Stimulated activated CD4-positive, alpha-beta T cell treated with anti-CD3 and anti-CD28 coated beads, Interleukin-15, amount 100 ng/mL, for 48 hours (primary cell): ENCODE results near the gene NSUN5.
A peak's percentile ranks its signal among the peaks of the same experiment; 100 is the strongest.
"Not testable (repeated sequence)": the region's sequence is repeated elsewhere in the genome, so short reads cannot be mapped to it uniquely, and the experiment has no call there.

Experiments
- DNase-seq, 2 donors: peaks; one replicate each; pipeline ENCODE4 v3.0.0-alpha.2; 2020; ENCODE audit warnings: low read depth in 2 of 2

The NSUN5 gene

DNA sequence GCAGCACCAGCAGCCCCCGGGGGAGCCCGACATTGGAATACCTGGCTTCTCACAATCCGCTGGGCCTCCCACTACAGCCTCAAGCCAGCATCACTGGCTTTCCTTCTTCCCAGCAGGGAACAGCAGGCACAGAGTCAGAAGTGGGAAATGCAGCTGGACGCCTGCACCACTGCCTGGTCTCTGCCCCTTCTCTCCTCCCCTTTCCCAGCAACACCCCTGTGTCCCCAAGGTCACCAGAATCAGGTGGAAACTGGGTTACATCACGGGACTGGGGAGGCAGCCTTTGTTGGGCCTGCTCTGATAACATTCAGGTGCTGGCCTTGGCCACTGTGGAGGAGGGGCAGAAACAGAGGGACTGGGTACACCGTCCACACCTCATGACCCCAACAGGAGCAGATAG lies 16.8 kb upstream of the NSUN5 start:
- DNase-seq, result not testable (repeated sequence)

- peak; percentile 32 to 36 for DNase-seq
Measured at GRCh38 chr7:73324081-73324845, 15.6 kb upstream of the NSUN5 start.

DNA sequence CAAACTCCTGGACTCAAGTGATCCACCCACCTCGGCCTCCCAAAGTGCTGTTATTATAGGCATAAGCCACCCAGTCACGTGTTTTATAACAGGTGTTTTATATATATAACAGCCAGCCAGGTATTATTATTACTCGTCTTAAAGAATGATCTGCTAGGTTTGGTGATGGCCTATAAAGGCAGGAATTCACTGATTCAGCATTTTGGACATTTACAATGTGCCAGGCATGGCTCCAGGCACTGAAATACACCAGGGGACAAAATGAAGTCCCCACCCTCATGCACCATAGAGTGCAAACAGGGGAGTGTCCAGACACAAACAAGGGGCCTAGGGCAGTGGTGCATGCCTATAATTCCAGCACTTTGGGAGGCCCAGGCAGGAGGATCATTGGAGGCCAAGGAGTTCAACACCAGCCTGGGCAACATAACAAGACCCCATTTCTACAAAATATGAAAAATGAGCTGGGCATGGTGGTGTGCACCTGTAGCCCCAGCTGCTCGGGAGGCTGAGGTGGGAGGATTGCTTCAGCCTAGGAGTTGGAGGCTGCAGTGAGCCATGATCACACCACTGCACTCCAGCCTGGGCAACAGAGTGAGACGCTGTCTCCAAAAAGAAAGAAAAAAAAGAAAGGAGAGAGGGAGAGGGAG lies 14.9 kb upstream of the NSUN5 start:
- not testable (repeated sequence) for DNase-seq

- DNase-seq, result not testable (repeated sequence)
Measured at GRCh38 chr7:73320009-73320408, 11.4 kb upstream of the NSUN5 start.

- DNase-seq, result not testable (repeated sequence)
Measured at GRCh38 chr7:73319541-73319940, 10.9 kb upstream of the NSUN5 start.

- not testable (repeated sequence) for DNase-seq
Measured at GRCh38 chr7:73318656-73319204, 10.1 kb upstream of the NSUN5 start.

DNA sequence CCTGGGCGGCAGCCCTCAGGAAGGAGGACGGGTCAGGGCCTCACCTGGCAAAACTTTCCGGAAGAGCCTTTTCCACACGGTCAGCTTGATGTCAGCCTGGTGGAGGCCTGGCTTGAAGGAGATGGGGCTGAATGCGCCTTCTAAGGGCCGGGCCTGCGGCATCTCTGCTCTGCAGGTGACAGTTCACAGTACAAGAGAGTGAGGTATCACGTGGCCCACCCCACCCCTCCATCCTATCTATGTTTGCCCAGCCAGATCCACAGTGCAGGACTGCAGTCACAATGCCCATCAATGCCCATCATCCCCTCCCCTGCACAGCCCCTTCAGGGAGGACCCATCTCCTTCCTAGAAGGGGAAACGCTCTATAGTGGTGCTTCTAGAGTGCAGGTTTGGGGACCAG lies 7.9 kb upstream of the NSUN5 start:
- DNase-seq, result no peak

DNA sequence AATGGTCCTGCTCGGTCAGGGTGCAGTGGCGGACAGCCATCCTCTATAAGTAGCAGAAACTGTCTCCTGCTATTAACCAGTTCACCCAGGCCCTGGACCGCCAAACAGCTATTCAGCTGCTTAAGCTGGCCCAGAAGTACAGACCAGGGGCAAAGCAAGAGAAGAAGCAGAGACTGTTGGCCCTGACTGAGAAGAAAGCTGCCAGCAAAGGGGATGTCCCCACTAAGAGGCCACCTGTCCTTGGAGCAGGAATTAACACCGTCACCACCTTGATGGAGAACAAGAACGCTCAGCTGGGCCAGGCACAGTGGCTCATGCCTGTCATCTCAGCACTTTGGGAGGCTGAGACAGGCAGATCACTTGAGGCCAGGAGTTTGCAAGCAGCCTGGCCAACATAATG lies 5.6 kb upstream of the NSUN5 start:
- DNase-seq, result no peak

- no peak for DNase-seq
Measured at GRCh38 chr7:73313521-73313906, 4.9 kb upstream of the NSUN5 start.

DNA sequence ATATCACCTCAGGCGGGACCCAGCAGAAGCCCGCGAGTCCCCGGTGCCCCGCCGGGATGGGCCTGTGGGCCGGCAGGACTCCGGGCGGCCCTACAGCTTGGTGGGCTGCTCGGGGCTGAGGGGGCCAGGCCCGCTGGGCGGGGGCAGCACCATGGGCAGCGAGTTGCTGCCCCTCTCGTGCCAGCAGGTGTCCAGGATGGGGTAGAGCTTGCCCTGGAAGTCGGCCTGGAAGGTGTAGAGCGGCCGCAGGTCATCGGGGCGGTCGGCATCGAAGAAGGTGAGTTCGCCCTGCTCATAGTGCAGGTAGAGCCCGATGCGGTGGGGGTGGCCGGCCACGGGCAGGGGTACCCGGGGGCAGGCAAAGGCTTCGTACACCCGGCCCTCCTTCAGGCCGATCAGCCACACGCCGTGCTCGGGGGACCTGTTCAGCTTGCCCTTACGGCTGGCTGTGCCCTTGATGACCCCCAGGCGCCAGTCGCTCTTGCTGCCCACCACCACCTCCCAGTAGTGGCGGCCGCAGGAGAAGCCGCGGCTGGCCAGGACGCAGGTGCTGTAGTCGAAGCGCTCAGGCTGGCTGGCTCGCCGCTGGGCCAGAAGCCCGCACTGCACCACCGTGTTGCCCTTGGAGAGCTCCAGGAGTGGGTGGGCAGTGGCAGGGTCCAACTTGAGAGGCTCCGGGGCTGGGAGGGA lies 4.3 kb upstream of the NSUN5 start:
- no peak for DNase-seq

GRCh38 chr7:73311421-73311820 lies 2.8 kb upstream of the NSUN5 start:
- DNase-seq, result not testable (repeated sequence)

GRCh38 chr7:73308074-73308664 lies 457 bp downstream of the NSUN5 start:
- DNase-seq, result peak in 1 of 2 donors; percentile 2

GRCh38 chr7:73307436-73307835 lies 1.2 kb downstream of the NSUN5 start:
- DNase-seq, result no peak

- DNase-seq, result not testable (repeated sequence)
Measured at GRCh38 chr7:73304612-73305387, 3.8 kb downstream of the NSUN5 start.

- no peak for DNase-seq
Measured at GRCh38 chr7:73304071-73304470, 4.6 kb downstream of the NSUN5 start.

- no peak for DNase-seq
Measured at GRCh38 chr7:73303546-73303945, 5.1 kb downstream of the NSUN5 start.

DNA sequence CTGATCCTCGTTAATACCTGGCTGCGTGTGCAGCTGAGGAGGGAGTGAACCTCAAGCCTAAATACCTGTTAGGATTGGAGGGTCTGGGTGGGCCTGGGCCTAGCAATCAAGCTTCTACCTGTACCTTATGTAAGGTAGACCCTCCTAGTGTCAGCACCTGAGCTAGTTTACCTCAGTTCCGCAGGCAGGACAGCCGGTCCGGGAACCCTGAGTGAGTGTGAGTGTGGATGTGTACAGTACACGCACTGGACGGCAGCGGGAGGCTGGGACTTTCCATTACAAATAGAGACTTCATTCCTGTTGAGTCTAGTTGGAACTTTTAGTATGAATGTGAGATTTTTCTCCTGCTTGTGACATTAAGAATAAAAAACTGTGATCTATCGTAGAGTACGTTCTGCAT lies 5.8 kb downstream of the NSUN5 start:
- not testable (repeated sequence) for DNase-seq

- DNase-seq, result not testable (repeated sequence)
Measured at GRCh38 chr7:73301108-73301507, 7.5 kb downstream of the NSUN5 start.

DNA sequence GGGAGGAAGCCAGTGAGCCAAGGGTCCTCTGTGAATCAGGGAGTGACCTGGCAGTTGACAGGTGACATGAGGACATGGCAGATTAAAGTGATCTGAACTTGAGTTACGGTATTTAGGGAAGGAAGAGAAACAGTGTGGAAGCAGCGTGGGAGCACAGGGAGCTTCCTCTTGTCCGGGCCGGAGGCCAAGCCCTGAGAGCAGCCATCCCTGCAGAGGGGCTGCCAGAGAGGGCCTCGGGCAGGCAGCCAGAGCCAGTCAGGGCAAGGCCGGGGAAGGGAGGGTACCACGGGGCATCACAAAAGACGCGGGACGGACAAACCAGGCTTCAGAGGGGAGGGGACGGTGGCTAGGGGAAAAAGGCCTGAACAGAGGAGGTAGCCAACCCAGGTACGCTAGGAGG lies 8.8 kb downstream of the NSUN5 start:
- not testable (repeated sequence) for DNase-seq

DNA sequence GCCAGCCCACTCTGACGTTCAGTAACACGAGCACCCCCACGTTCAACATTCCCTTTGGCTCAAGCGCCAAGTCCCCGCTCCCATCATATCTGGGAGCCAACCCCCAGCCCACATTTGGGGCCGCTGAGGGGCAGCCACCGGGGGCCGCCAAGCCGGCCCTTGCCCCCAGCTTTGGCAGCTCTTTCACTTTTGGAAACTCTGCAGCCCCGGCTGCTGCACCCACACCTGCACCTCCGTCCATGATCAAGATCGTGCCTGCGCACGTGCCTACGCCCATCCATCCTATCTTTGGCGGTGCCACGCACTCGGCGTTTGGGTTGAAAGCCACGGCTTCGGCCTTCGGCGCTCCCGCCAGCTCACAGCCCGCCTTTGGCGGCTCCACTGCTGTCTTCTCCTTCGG lies 10.9 kb downstream of the NSUN5 start:
- not testable (repeated sequence) for DNase-seq

GRCh38 chr7:73297235-73297634 lies 11.4 kb downstream of the NSUN5 start:
- DNase-seq, result not testable (repeated sequence)
